Measurements from ENCODE around the gene CMA1. TPM values are rescaled to one million over a fixed set of nuclear protein-coding genes. Genes with fewer than 3 reads are reported as not detected.
"Not testable (repeated sequence)": the region's sequence is repeated elsewhere in the genome, so short reads cannot be mapped to it uniquely, and the experiment has no call there.

Gene CMA1
- total RNA-seq, 4 donors from 2014 or later, result not detected

DNA sequence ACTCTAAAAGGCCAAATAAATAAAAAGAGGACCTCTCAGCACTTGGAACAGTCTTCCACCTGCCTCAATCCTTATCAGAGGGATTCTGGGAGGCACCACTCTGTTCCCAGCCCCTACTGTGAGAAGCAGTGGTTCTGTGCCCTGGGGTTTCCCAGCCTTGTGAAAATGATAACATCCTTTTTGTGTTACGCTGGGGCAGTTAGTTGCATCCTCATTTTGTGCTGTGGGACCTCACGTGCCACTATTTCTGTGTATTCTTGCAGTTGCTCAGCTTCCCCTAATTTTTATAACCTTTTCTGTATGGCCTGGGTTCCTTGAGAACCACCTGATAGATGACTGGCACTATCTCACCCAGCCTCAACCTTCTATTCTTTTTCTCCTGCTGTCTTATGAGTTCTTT lies 10.8 kb upstream of the CMA1 start:
- no peak overlapping the region for H3K4me3 ChIP-seq
- no peaks in the 10 kb centered on the region for H3K9me3 ChIP-seq
- no peak overlapping the region for H3K27ac ChIP-seq
- DNase-seq (ENCODE audit: low spot score in 2 of 2), result no peak
- H3K27me3 ChIP-seq, result no peaks in the 10 kb centered on the region
- TF ChIP-seq, protein P1, sequence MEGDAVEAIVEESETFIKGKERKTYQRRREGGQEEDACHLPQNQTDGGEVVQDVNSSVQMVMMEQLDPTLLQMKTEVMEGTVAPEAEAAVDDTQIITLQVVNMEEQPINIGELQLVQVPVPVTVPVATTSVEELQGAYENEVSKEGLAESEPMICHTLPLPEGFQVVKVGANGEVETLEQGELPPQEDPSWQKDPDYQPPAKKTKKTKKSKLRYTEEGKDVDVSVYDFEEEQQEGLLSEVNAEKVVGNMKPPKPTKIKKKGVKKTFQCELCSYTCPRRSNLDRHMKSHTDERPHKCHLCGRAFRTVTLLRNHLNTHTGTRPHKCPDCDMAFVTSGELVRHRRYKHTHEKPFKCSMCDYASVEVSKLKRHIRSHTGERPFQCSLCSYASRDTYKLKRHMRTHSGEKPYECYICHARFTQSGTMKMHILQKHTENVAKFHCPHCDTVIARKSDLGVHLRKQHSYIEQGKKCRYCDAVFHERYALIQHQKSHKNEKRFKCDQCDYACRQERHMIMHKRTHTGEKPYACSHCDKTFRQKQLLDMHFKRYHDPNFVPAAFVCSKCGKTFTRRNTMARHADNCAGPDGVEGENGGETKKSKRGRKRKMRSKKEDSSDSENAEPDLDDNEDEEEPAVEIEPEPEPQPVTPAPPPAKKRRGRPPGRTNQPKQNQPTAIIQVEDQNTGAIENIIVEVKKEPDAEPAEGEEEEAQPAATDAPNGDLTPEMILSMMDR (IDR thresholded peaks at IDR 0.05), result no peak
- TF ChIP-seq EP300 (IDR thresholded peaks at IDR 0.05) (no peak), POLR2A (IDR thresholded peaks at IDR 0.05) (no peak)
- no peaks in the 10 kb centered on the region for H3K36me3 ChIP-seq
- H3K4me1 ChIP-seq, result no peaks in the 10 kb centered on the region
- 69 to 75% methylated on average over 2 of the region's 2 CpGs for WGBS, 2 donors

DNA sequence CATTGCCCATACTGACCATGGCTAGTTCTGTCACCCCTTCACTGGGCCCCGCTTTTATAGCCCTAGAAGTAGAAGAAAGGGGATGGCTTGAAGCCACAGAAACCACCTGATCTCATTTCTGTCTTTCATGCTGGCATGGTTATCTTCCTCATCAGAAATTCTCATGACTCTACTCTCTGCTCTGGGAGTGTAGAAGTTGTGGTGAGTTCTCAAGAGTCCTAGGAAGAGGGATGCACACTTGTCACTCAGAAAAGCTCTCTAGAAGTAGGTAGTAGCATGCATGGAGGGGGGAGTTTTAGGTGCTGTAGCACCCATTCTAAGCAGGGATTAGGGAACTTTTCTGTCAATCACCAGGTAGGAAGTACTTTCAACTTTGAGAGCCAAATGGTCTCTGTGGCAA lies 6.1 kb upstream of the CMA1 start:
- 73 to 95% methylated on average over 1 of the region's 1 CpG for WGBS, 2 donors
- TF ChIP-seq, protein P1 (IDR thresholded peaks at IDR 0.05), result no peak
- TF ChIP-seq POLR2A (IDR thresholded peaks at IDR 0.05) (no peak), EP300 (IDR thresholded peaks at IDR 0.05) (no peak)
- DNase-seq (ENCODE audit: low spot score in 2 of 2), result no peak
- Histone ChIP-seq H3K36me3 (no peaks in the 10 kb centered on the region), H3K4me3 (no peak overlapping the region), H3K9me3 (no peaks in the 10 kb centered on the region), H3K27me3 (no peaks in the 10 kb centered on the region), H3K27ac (no peak overlapping the region), H3K4me1 (no peaks in the 10 kb centered on the region)

DNA sequence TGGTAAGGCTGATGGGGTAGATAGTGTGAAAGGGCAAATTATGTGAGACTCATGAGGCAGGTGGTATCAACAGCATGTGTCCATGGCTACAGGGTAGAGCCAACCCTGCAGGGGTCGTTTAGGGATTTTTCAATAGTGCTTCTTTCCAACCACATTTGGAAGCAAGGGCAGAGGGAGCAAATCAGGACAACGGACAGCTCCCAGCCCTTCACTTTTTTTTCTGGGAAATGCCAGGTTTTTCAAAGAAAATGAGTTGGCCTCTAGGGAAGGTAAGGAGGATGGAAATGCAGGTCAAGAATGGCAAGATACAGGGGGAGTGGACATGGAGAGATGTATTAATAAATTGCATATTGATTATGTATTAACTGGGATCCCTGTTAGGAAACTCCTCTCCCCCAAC lies 4.9 kb upstream of the CMA1 start:
- TF ChIP-seq EP300 (IDR thresholded peaks at IDR 0.05) (no peak), POLR2A (IDR thresholded peaks at IDR 0.05) (no peak)
- TF ChIP-seq, protein P1 (IDR thresholded peaks at IDR 0.05), result no peak
- H3K4me1 ChIP-seq, result no peaks in the 10 kb centered on the region
- H3K4me3 ChIP-seq, result no peak overlapping the region
- 5 to 9% methylated on average over 2 of the region's 2 CpGs for WGBS, 2 donors
- H3K27ac ChIP-seq, result no peak overlapping the region
- H3K9me3 ChIP-seq, result no peaks in the 10 kb centered on the region
- H3K27me3 ChIP-seq, result no peaks in the 10 kb centered on the region
- DNase-seq (ENCODE audit: low spot score in 2 of 2), result no peak
- H3K36me3 ChIP-seq, result no peaks in the 10 kb centered on the region

DNA sequence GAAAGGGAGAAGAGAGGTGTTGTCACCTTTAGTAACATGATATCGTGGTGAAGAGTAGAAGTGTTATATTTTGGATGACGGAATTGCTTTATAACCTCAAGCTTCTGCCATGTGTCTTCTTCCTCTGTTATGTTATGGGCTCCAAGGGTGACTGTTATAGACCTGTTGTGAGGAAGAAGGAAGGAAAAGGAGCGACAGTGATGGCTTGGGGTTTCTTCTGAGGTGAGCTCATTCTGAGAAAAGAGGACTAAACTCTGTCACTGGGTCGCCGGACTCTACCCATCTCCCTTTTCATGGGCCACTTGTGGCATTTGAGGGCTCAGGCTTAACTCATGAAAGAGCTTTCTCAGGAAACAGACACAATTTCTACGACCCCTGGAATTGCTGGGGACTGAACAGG lies 1.6 kb downstream of the CMA1 start:
- no peak overlapping the region for H3K4me3 ChIP-seq
- DNase-seq (ENCODE audit: low spot score in 2 of 2), result no peak
- no peak overlapping the region for H3K27ac ChIP-seq
- WGBS, 2 donors, result 69 to 72% methylated on average over 6 of the region's 6 CpGs
- H3K9me3 ChIP-seq, result no peaks in the 10 kb centered on the region
- no peaks in the 10 kb centered on the region for H3K27me3 ChIP-seq
- TF ChIP-seq, protein P1 (IDR thresholded peaks at IDR 0.05), result no peak
- TF ChIP-seq POLR2A (IDR thresholded peaks at IDR 0.05) (no peak), EP300 (IDR thresholded peaks at IDR 0.05) (no peak)
- H3K4me1 ChIP-seq, result no peaks in the 10 kb centered on the region
- no peaks in the 10 kb centered on the region for H3K36me3 ChIP-seq

DNA sequence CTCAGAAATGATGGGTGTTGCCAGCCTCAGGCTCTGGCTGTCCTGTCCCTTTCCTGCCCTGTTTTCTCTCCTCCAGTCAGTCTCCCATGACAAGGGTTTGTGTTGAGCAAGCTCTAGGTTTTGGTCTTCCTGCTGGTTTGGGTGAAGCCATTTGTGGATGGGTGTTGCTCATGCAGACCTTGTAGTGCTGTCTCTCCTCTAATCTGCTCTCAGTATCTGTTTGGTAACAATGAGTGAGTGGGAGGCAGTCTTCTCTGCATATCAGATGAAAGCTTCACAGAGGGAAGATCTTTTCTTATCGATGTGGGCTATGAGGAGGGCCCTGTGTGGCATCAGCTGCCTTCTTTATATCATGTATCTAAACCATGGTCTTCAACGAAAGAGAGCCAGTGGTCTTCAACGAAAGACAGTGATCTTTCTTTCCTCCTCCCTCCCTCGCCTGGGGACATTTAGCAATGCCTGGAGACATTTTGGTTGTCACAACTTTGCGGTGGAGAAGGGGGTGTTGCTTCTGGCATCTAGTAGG lies 3.6 kb downstream of the CMA1 start:
- 77 to 83% methylated on average over 5 of the region's 5 CpGs for WGBS, 2 donors
- no peaks in the 10 kb centered on the region for H3K27me3 ChIP-seq
- H3K4me3 ChIP-seq, result no peak overlapping the region
- TF ChIP-seq, protein P1 (IDR thresholded peaks at IDR 0.05), result no peak
- TF ChIP-seq EP300 (IDR thresholded peaks at IDR 0.05), result no peak
- no peak for TF ChIP-seq POLR2A (IDR thresholded peaks at IDR 0.05)
- H3K36me3 ChIP-seq, result no peaks in the 10 kb centered on the region
- no peak overlapping the region for H3K27ac ChIP-seq
- peaks cover 0 to 3% (median 0%) of the 10 kb centered on the region in 4 donors for H3K9me3 ChIP-seq
- DNase-seq (ENCODE audit: low spot score in 2 of 2), result no peak
- H3K4me1 ChIP-seq, result no peaks in the 10 kb centered on the region

DNA sequence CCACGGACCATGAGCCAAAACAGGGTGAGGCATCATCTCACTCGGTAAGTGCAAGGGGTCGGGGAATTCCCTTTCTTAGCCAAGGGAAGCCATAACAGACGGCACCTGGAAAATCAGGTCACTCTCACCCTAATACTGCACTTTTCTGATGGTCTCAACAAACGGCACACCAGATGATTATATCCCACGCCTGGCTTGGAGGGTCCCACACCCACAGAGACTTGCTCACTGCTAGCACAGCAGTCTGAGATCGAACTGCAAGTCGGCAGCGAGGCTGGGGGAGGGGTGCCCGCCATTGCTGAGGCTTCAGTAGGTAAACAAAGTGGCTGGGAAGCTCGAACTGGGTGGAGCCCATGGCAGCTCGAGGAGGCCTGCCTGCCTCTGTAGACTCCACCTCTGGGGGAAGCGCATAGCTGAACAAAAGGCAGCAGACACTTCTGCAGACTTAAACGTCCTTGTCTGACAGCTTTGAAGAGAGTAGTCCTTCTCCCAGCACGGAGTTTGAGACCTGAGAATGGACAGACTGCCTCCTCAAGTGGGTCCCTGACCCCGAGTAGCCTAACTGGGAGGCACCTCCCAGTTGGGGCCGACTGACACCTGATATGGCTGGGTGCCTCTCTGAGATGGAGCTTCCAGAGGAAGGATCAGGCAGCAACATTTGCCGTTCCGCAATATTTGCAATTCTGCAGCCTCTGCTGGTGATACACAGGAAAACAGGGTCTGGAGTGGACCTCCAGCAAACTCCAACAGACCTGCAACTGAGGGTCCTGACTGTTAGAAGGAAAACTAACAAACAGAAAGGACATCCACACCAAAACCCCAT lies 16.3 kb downstream of the CMA1 start:
- H3K27ac ChIP-seq; H3K4me3 ChIP-seq; H3K27me3 ChIP-seq; H3K4me1 ChIP-seq; DNase-seq (ENCODE audit: low spot score in 2 of 2); H3K36me3 ChIP-seq: not testable (repeated sequence)
- H3K9me3 ChIP-seq, result peaks cover 0 to 25% (median 0%) of the 10 kb centered on the region in 4 donors
- 79 to 83% methylated on average over 18 to 19 of the region's 19 CpGs for WGBS, 2 donors
